RWPE1 (cell line): ENCODE results near the gene TEK.

Experiments used
- CTCF ChIA-PET: fragments of 350-600 bp; sonication (Branson Sonifier 250); formaldehyde crosslinking; extraction: SDS; loops from one replicate; lab custom pipeline; 2021; lab: Yijun Ruan, JAX
- POLR2A ChIA-PET: fragments of 400-600 bp; formaldehyde crosslinking; extraction: SDS; loops from one replicate; lab custom pipeline; 2020; ENCODE audit warnings: antibody characterized with exemption; ENCODE audit not compliant: low non-redundant PET; lab: Yijun Ruan, JAX
- DNase-seq: peaks from one replicate; pipeline ENCODE4 v3.0.0; 2012; ENCODE audit warnings: low spot score
- H3K27ac ChIP-seq: fragments of 450-650 bp; 2 replicates; pipeline ENCODE4 v1.5.1; 2017
- CTCF ChIP-seq: fragments of 450-650 bp; conservative IDR thresholded peaks from 2 replicates; pipeline ENCODE4 v1.5.1; 2017; ENCODE audit warnings: low read depth, mild to moderate bottlenecking

Gene TEK

GRCh38 chr9:27151693-27152404 is 42.8 kb downstream of the TEK start:
- no peak overlapping the region for H3K27ac ChIP-seq
- peak; percentile 38 for DNase-seq
- no peak for TF ChIP-seq CTCF
- POLR2A ChIA-PET: no interaction called here
- CTCF ChIA-PET: interaction anchor here (0.7 kb wide), 1 partner anchor 42 kb away, joined by 6 read pairs; no protein-coding TSS in a partner anchor

GRCh38 chr9:27152405-27152718 is 43.3 kb downstream of the TEK start:
- ChIA-PET POLR2A (no interaction called here), CTCF (interaction anchor here (0.7 kb wide), 1 partner anchor 41 kb away, joined by 6 read pairs; no protein-coding TSS in a partner anchor)
- no peak overlapping the region for H3K27ac ChIP-seq
- no peak for TF ChIP-seq CTCF
- DNase-seq: no peak

- DNase-seq: peak; percentile 46
- H3K27ac ChIP-seq: peak overlapping the region; percentile 43; the same call in 1 of the 2 replicates
- ChIA-PET CTCF (no interaction called here), POLR2A (no interaction called here)
- TF ChIP-seq CTCF: no peak
These were observed 45.9 kb downstream of the TEK start for GRCh38 chr9:27154908-27155307.

GRCh38 chr9:27157097-27157496 is 48.1 kb downstream of the TEK start:
- H3K27ac ChIP-seq: no peak overlapping the region
- ChIA-PET POLR2A (no interaction called here), CTCF (no interaction called here)
- DNase-seq: no peak
- no peak for TF ChIP-seq CTCF

DNA sequence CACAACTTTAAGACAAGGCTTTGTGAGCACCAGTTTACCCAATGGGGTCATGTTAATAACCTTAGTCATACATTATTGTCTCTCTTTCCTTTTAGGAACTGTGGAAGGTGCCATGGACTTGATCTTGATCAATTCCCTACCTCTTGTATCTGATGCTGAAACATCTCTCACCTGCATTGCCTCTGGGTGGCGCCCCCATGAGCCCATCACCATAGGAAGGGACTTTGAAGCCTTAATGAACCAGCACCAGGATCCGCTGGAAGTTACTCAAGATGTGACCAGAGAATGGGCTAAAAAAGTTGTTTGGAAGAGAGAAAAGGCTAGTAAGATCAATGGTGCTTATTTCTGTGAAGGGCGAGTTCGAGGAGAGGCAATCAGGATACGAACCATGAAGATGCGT is 48.7 kb downstream of the TEK start:
- no peak for TF ChIP-seq CTCF
- CTCF ChIA-PET: interaction anchor here (0.6 kb wide), 1 partner anchor 229 kb away, joined by 3 read pairs; no protein-coding TSS in a partner anchor
- no peak overlapping the region for H3K27ac ChIP-seq
- POLR2A ChIA-PET: no interaction called here
- DNase-seq: no peak

- no peak overlapping the region for H3K27ac ChIP-seq
- ChIA-PET POLR2A (no interaction called here), CTCF (interaction anchor here (0.6 kb wide), 1 partner anchor 13 kb away, joined by 3 read pairs; no protein-coding TSS in a partner anchor)
- no peak for DNase-seq
- TF ChIP-seq CTCF: no peak
These were observed 51.6 kb downstream of the TEK start for GRCh38 chr9:27160636-27161035.
